GM12878 (cell line): ENCODE data around the gene RFFL. TPM values are rescaled to one million over a fixed set of nuclear protein-coding genes. Genes with fewer than 3 reads are reported as not detected.

Source experiments
- ATAC-seq: fragments of 200-7000 bp; cut with Tn5 transposase; 3 replicates; pipeline ENCODE4 v1.9.1; 2020; ENCODE audit warnings: mild to moderate bottlenecking, moderate library complexity
- BruUV-seq: library from RNA; stranded (reverse); fragments of 400-500 nt; replicated peaks from 2 replicates; lab custom pipeline; 2021; lab: Mats Ljungman, UMichigan
- CTCF ChIA-PET: fragments of 300-600 bp; sonication (Branson Sonifier 250); formaldehyde crosslinking; extraction: SDS; loops from one replicate; lab custom pipeline; 2021; ENCODE audit warnings: inconsistent platforms; lab: Yijun Ruan, JAX
- POLR2A ChIA-PET: fragments of 350-600 bp; formaldehyde crosslinking; extraction: SDS; loops from one replicate; lab custom pipeline; 2021; ENCODE audit warnings: inconsistent platforms; lab: Charles Lee
- RAD21 ChIA-PET: fragments of 300-600 bp; sonication (Branson Sonifier 250); formaldehyde crosslinking; loops from one replicate; lab custom pipeline; 2023; ENCODE audit warnings: antibody characterized with exemption; ENCODE audit not compliant: unreplicated experiment; lab: Charles Lee
- SMC1A ChIA-PET: fragments of 300-600 bp; sonication (Branson Sonifier 250); formaldehyde crosslinking; loops from one replicate; lab custom pipeline; 2023; ENCODE audit not compliant: unreplicated experiment, uncharacterized antibody; lab: Charles Lee
- DNase-seq: peaks from one replicate; pipeline ENCODE4 v3.0.0-alpha.2; 2011; ENCODE audit warnings: low read depth, low spot score
- FAIRE-seq: peaks from 3 replicates; lab custom pipeline; 2011; peaks lifted over from hg19 to GRCh38; lab: Jason Lieb, UNC
- H2AFZ ChIP-seq: 2 replicates; pipeline ENCODE4 v1.6.0; 2011; ENCODE audit warnings: low read depth, low read length, control low read depth; ENCODE audit not compliant: control insufficient read depth
- H3K27ac ChIP-seq: 2 replicates; pipeline ENCODE4 v1.5.1; 2011; ENCODE audit warnings: control low read depth; ENCODE audit not compliant: control insufficient read depth, insufficient read depth
- H3K27me3 ChIP-seq, 2 experiments: replicated peaks in 1 of 2; 2 replicates each; pipeline versions ENCODE4 v1.6.0 to v1.6.1; 2011; ENCODE audit warnings: low read length in 1 of 2; ENCODE audit not compliant: control insufficient read depth in 2 of 2, insufficient read depth in 2 of 2
- H3K36me3 ChIP-seq, 2 experiments: 2 replicates each; pipeline ENCODE4 v1.5.1; 2011; ENCODE audit warnings: low read length in 1 of 2; ENCODE audit not compliant: control insufficient read depth in 2 of 2, insufficient read depth in 2 of 2
- H3K4me1 ChIP-seq: 2 replicates; pipeline ENCODE4 v1.6.1; 2011; ENCODE audit warnings: mild to moderate bottlenecking, low read length, moderate library complexity, mixed read lengths; ENCODE audit not compliant: control insufficient read depth, insufficient read depth
- H3K4me2 ChIP-seq: 2 replicates; pipeline ENCODE4 v1.6.0; 2011; ENCODE audit warnings: control low read depth; ENCODE audit not compliant: control insufficient read depth, insufficient read depth
- H3K4me3 ChIP-seq: fragments of 200-600 bp; sonication (generic); 2 replicates; pipeline ENCODE4 v1.5.1; 2016
- H3K79me2 ChIP-seq: 2 replicates; pipeline ENCODE4 v1.6.0; 2011; ENCODE audit warnings: low read length; ENCODE audit not compliant: control insufficient read depth, insufficient read depth
- H3K9ac ChIP-seq: 2 replicates; pipeline ENCODE4 v1.8.0; 2011; ENCODE audit warnings: low read length, control low read depth, mixed read lengths; ENCODE audit not compliant: control insufficient read depth, insufficient read depth
- H3K9me3 ChIP-seq: replicated peaks from 3 replicates; pipeline ENCODE4 v1.5.1; 2011; ENCODE audit warnings: mild to moderate bottlenecking, low read length; ENCODE audit not compliant: control insufficient read depth, insufficient read depth
- H4K20me1 ChIP-seq: 2 replicates; pipeline ENCODE4 v1.6.0; 2011; ENCODE audit not compliant: control insufficient read depth, insufficient read depth
- CREB1 ChIP-seq: IDR thresholded peaks from 2 replicates; pipeline ENCODE4 v1.6.1; 2012; ENCODE audit warnings: low read depth, mild to moderate bottlenecking, inconsistent platforms
- NBN ChIP-seq: fragments of 450-650 bp; IDR thresholded peaks from 2 replicates; pipeline ENCODE4 v1.6.1; 2016
- RELA ChIP-seq: fragments of 450-650 bp; IDR thresholded peaks from 2 replicates; pipeline ENCODE4 v1.8.0; 2014; ENCODE audit warnings: borderline replicate concordance; ENCODE audit not compliant: partially characterized antibody
- STAT1 ChIP-seq: fragments of 450-650 bp; conservative IDR thresholded peaks from 2 replicates; pipeline ENCODE4 v1.6.1; 2014; ENCODE audit warnings: antibody characterized with exemption, mild to moderate bottlenecking
- ZNF24 ChIP-seq: fragments of 450-650 bp; IDR thresholded peaks from 2 replicates; pipeline ENCODE4 v1.6.1; 2017; ENCODE audit warnings: antibody characterized with exemption, mild to moderate bottlenecking
- WGBS: methylation state at CpG from one replicate; pipeline ENCODE4 v1.1.6; 2016; ENCODE audit warnings: low lambda C conversion rate; ENCODE audit not compliant: insufficient replicate concordance, insufficient coverage; ENCODE audit errors: missing lambda C conversion rate; 5-methylcytosine and 5-hydroxymethylcytosine counted together
- in situ Hi-C: fragments of 300-500 bp; cut with MboI; formaldehyde crosslinking; loops from 9 replicates; pipeline ENCODE4 v1.14.3; 2018; ENCODE audit warnings: mixed read lengths
- intact Hi-C: fragments of 100-400 bp; cut with micrococcal nuclease; formaldehyde crosslinking; loops from one replicate; pipeline ENCODE4 v1.14.2; 2022; ENCODE audit not compliant: unreplicated experiment
- polyA plus RNA-seq, 11 experiments: library from polyadenylated mRNA; depleted of rRNA in 4 of 11; unstranded in 6 of 11; stranded (reverse) in 5 of 11; fragments of >200 nt; fragmentation: Nextera tagmentation in 4 of 11; fragmentation: Illumina TruSeq in 1 of 11; extraction: Ambion mirVana in 4 of 11; extraction: Trizol in 1 of 11; gene quantifications; 1 replicate in 1 of 11; 2 replicates in 10 of 11; pipeline versions ENCODE4 v1.2.1 to v1.2.3, GENCODE V29; 2011 to 2016; ENCODE audit warnings: inconsistent platforms in 2 of 11, missing spikeins in 2 of 11, low read depth in 1 of 11
- total RNA-seq, 4 experiments: library from RNA; depleted of rRNA in 3 of 4; stranded (reverse); fragments of >200 nt in 3 of 4; fragmentation: Illumina TruSeq in 1 of 4; extraction: Trizol in 1 of 4; gene quantifications; 2 replicates each; pipeline versions ENCODE4 v1.2.1 to v1.2.3, GENCODE V29; 2013 to 2021
- TF ChIP-seq, protein P1 (sequence below): fragments of 450-650 bp; formaldehyde crosslinking; IDR thresholded peaks from 2 replicates; pipeline ENCODE4 v1.4.0; 2020; ENCODE audit warnings: mild to moderate bottlenecking, moderate library complexity

The RFFL gene
- total and polyA plus RNA-seq, 10 of the 15 experiments (the other 5 are each of a cell fraction or from before 2014, with no cell fraction given): 4.7 to 56.1 (median 26.9) TPM

DNA sequence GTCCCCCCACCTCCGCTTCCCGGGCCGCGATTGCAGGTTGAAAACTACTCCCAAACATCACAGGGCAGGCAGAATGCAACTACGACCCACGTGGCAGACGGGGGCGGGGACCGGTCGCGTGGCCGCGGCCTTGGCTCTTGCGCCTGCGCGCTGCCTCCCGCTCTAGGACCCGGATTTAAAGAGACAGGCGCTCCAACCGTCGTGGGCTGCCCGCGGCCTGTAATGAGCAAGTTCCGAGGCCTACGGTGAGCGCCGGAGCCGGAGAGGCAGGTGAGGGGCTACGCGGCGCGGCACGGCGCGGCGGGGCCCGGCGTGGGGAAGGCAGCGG is 83.2 kb downstream of the RFFL start, which contains the start of gene LIG3 (continued):
- TF ChIP-seq, protein P1, sequence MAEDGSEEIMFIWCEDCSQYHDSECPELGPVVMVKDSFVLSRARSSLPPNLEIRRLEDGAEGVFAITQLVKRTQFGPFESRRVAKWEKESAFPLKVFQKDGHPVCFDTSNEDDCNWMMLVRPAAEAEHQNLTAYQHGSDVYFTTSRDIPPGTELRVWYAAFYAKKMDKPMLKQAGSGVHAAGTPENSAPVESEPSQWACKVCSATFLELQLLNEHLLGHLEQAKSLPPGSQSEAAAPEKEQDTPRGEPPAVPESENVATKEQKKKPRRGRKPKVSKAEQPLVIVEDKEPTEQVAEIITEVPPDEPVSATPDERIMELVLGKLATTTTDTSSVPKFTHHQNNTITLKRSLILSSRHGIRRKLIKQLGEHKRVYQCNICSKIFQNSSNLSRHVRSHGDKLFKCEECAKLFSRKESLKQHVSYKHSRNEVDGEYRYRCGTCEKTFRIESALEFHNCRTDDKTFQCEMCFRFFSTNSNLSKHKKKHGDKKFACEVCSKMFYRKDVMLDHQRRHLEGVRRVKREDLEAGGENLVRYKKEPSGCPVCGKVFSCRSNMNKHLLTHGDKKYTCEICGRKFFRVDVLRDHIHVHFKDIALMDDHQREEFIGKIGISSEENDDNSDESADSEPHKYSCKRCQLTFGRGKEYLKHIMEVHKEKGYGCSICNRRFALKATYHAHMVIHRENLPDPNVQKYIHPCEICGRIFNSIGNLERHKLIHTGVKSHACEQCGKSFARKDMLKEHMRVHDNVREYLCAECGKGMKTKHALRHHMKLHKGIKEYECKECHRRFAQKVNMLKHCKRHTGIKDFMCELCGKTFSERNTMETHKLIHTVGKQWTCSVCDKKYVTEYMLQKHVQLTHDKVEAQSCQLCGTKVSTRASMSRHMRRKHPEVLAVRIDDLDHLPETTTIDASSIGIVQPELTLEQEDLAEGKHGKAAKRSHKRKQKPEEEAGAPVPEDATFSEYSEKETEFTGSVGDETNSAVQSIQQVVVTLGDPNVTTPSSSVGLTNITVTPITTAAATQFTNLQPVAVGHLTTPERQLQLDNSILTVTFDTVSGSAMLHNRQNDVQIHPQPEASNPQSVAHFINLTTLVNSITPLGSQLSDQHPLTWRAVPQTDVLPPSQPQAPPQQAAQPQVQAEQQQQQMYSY (CRISPR knock-in tag): no peak

DNA sequence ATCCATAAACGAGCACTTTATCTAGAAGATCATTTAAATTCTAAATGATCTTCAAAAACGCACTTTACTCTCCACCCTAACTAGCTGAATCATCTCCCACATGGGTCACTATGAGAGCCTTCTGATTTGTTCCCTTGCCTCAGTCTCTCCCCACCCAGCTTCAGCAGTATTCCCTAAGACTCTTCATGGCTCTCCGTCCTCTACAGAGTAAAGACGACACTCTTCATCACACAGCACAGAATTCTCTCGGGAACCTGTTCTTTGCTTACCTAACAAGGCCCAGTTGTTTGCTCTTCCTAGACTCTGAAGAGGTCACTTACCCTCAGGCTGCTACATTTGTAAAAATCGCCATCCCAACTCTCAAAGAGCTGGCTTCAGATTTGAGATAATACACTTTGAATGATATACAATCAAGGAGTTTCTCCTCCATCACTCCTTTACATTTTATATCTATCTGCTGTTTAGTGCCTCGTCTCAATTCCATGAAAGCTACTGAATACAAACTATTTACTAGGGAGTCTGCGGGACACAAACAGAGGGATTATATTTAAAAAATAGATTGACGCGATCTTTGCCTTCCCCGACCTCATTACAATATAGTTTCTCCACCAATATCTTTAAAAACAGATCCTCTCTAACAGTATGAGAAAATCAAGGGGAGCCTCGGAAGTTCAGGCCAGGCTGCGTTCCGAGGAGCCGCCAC is 83.7 kb downstream of the RFFL start:
- TF ChIP-seq RELA (no peak), CREB1 (0 out of 2 replicates have a peak, but pooled peaks have one; percentile 11), STAT1 (no peak), NBN (0 out of 2 replicates have a peak, but pooled peaks have one; percentile 18), ZNF24 (no peak)
- TF ChIP-seq, all 136 proteins: peak for 2
- H3K9me3 ChIP-seq: no peaks in the 10 kb centered on the region
- H3K27ac ChIP-seq: peak overlapping the region; percentile 85
- peak overlapping the region; percentile 91 for H3K4me2 ChIP-seq
- ATAC-seq (no peak), FAIRE-seq (no peak), DNase-seq (no peak)
- 19% methylated on average over 15 of the region's 15 CpGs for WGBS
- peak overlapping the region; percentile 77 for H2AFZ ChIP-seq
- SMC1A ChIA-PET: interaction anchor here (1.5 kb wide), 1 partner anchor 19 kb away, joined by 3 read pairs; no protein-coding TSS in a partner anchor
- H3K36me3 ChIP-seq: peaks cover 0 to under 1% of the 10 kb centered on the region in 2 experiments; a peak in 1 of 4 replicates
- H4K20me1 ChIP-seq: no peaks in the 10 kb centered on the region
- CTCF ChIA-PET: no interaction called here
- POLR2A ChIA-PET: interaction anchor here (0.9 to 2.5 kb wide), 3 partner anchors 14 to 139 kb away, joined by 4 to 8 read pairs (median 7); partner anchors contain the start of genes CCT6B, RAD51D and ZNF830
- RAD21 ChIA-PET: interaction anchor here (0.8 to 1.6 kb wide), 7 partner anchors 20 to 139 kb away, joined by 3 to 4 read pairs (median 3); no protein-coding TSS in a partner anchor
- intact Hi-C loops (loop anchor here (5.0 to 10.0 kb wide), 3 partner anchors 108 to 555 kb away; partner anchors contain the start of gene RAD51D), in situ Hi-C loops (no loop called here)
- H3K27me3 ChIP-seq: no peaks in the 10 kb centered on the region
- H3K79me2 ChIP-seq: peaks cover 22% of the 10 kb centered on the region
- TSS peak; percentile 98 for BruUV-seq
- H3K4me1 ChIP-seq: peaks cover 12% of the 10 kb centered on the region
- peak overlapping the region; percentile 89 for H3K4me3 ChIP-seq
- peak overlapping the region; percentile 89 for H3K9ac ChIP-seq
